GM18868 (cell line): ENCODE results near the gene MIB2.

Experiments used
- ATAC-seq: cut with Tn5 transposase; IDR thresholded peaks from one replicate; pipeline ENCODE4 v1.9.1; 2021; ENCODE audit warnings: mild to moderate bottlenecking, moderate library complexity; ENCODE audit not compliant: unreplicated experiment

The MIB2 gene

GRCh38 chr1:1614204-1614953 lies 921 bp upstream of the MIB2 start:
- no peak for ATAC-seq

GRCh38 chr1:1614954-1615255 lies 395 bp upstream of the MIB2 start:
- no peak for ATAC-seq

- peak; percentile 19 for ATAC-seq
Measured at GRCh38 chr1:1616045-1616790, 918 bp downstream of the MIB2 start.

- no peak for ATAC-seq
Measured at GRCh38 chr1:1616838-1617237, 1.5 kb downstream of the MIB2 start.

- no peak for ATAC-seq
Measured at GRCh38 chr1:1617516-1617915, 2.2 kb downstream of the MIB2 start.

- ATAC-seq: no peak
Measured at GRCh38 chr1:1617925-1618324, 2.6 kb downstream of the MIB2 start.

GRCh38 chr1:1618396-1619068 lies 3.2 kb downstream of the MIB2 start:
- no peak for ATAC-seq

GRCh38 chr1:1619917-1620361 lies 4.6 kb downstream of the MIB2 start:
- no peak for ATAC-seq

GRCh38 chr1:1620433-1621139 lies 5.3 kb downstream of the MIB2 start:
- no peak for ATAC-seq

- ATAC-seq: no peak
Measured at GRCh38 chr1:1621173-1622009, 6.1 kb downstream of the MIB2 start.

- ATAC-seq: no peak
Measured at GRCh38 chr1:1622010-1622787, 6.9 kb downstream of the MIB2 start.

GRCh38 chr1:1622788-1623094 lies 7.4 kb downstream of the MIB2 start:
- ATAC-seq: no peak

GRCh38 chr1:1623181-1623630 lies 7.9 kb downstream of the MIB2 start:
- no peak for ATAC-seq

GRCh38 chr1:1623631-1624442 lies 8.5 kb downstream of the MIB2 start:
- ATAC-seq: no peak

GRCh38 chr1:1624443-1625403 lies 9.4 kb downstream of the MIB2 start:
- ATAC-seq: no peak

GRCh38 chr1:1625404-1625775 lies 10.1 kb downstream of the MIB2 start:
- ATAC-seq: no peak

- no peak for ATAC-seq
Measured at GRCh38 chr1:1625824-1626206, 10.5 kb downstream of the MIB2 start.
